Keratinocyte (primary cell): ENCODE results near the gene PRKD3. TPM values are rescaled to one million over a fixed set of nuclear protein-coding genes. Genes with fewer than 3 reads are reported as not detected.

Experiments
- DNase-seq: peaks from one replicate; pipeline ENCODE4 v3.0.0-alpha.2; 2011; ENCODE audit warnings: low read depth, missing footprints, low spot score
- FAIRE-seq: peaks from 2 replicates; lab custom pipeline; 2011; peaks lifted over from hg19 to GRCh38; lab: Jason Lieb, UNC
- H2AFZ ChIP-seq: 2 replicates; pipeline ENCODE4 v1.6.0; 2012; ENCODE audit warnings: low read length, control low read depth, inconsistent platforms; ENCODE audit not compliant: control insufficient read depth
- H3K27ac ChIP-seq: 2 replicates; pipeline ENCODE4 v1.5.1; 2011; ENCODE audit warnings: low read length; ENCODE audit not compliant: control insufficient read depth, insufficient read depth
- H3K27me3 ChIP-seq: 3 replicates; pipeline ENCODE4 v1.6.0; 2011; ENCODE audit warnings: low read length; ENCODE audit not compliant: control insufficient read depth, insufficient read depth; ENCODE audit errors: extremely low read depth
- H3K36me3 ChIP-seq, 2 experiments: 2 replicates in 1 of 2; 3 replicates in 1 of 2; pipeline ENCODE4 v1.5.1; 2011; ENCODE audit warnings: low read length in 2 of 2, mild to moderate bottlenecking in 1 of 2; ENCODE audit not compliant: control insufficient read depth in 2 of 2, insufficient read depth in 2 of 2; ENCODE audit errors: extremely low read depth in 1 of 2
- H3K4me1 ChIP-seq: 3 replicates; pipeline ENCODE4 v1.5.1; 2011; ENCODE audit warnings: low read length; ENCODE audit not compliant: control insufficient read depth, insufficient read depth; ENCODE audit errors: extremely low read depth
- H3K4me2 ChIP-seq: 3 replicates; pipeline ENCODE4 v1.6.0; 2011; ENCODE audit warnings: low read depth, low read length; ENCODE audit not compliant: control insufficient read depth, insufficient read depth; ENCODE audit errors: extremely low read depth
- H3K4me3 ChIP-seq, 3 experiments: fragments of 200-600 bp in 1 of 3; sonication (generic) in 1 of 3; 2 replicates in 2 of 3; 3 replicates in 1 of 3; pipeline ENCODE4 v1.5.1; 2011 to 2016; ENCODE audit warnings: low read length in 3 of 3, mild to moderate bottlenecking in 3 of 3, control low read depth in 2 of 3, inconsistent platforms in 1 of 3, low read depth in 1 of 3, mixed read lengths in 1 of 3, mixed run types in 1 of 3, moderate library complexity in 1 of 3; ENCODE audit not compliant: control insufficient read depth in 2 of 3, insufficient read depth in 2 of 3; ENCODE audit errors: extremely low read depth in 1 of 3
- H3K79me2 ChIP-seq: 2 replicates; pipeline ENCODE4 v1.6.0; 2012; ENCODE audit warnings: low read length; ENCODE audit not compliant: control insufficient read depth, insufficient read depth
- H3K9ac ChIP-seq: 3 replicates; pipeline ENCODE4 v1.6.0; 2011; ENCODE audit warnings: low read length; ENCODE audit not compliant: control insufficient read depth, insufficient read depth; ENCODE audit errors: extremely low read depth
- H3K9me1 ChIP-seq: 3 replicates; pipeline ENCODE4 v1.6.0; 2011; ENCODE audit warnings: low read length; ENCODE audit not compliant: control insufficient read depth, insufficient read depth; ENCODE audit errors: extremely low read depth
- H3K9me3 ChIP-seq: 2 replicates; pipeline ENCODE4 v1.5.1; 2012; ENCODE audit warnings: low read depth, low read length; ENCODE audit not compliant: control insufficient read depth
- H4K20me1 ChIP-seq: 3 replicates; pipeline ENCODE4 v1.6.0; 2011; ENCODE audit warnings: low read length; ENCODE audit not compliant: control insufficient read depth, insufficient read depth; ENCODE audit errors: extremely low read depth
- EZH2 ChIP-seq: IDR thresholded peaks from one replicate; pipeline ENCODE4 v1.6.1; 2012; ENCODE audit warnings: inconsistent platforms, mild to moderate bottlenecking, low read length, moderate library complexity
- dilution Hi-C: fragments of 300-500 bp; cut with MboI; formaldehyde crosslinking; loops from one replicate; pipeline ENCODE4 v1.7.0; 2020; ENCODE audit warnings: low sequenced_read_pairs; ENCODE audit not compliant: extremely low pct_ligation_motif_present
- polyA plus RNA-seq, 5 experiments: library from polyadenylated mRNA; depleted of rRNA in 3 of 5; stranded (reverse) in 3 of 5; stranded (forward) in 1 of 5; unstranded in 1 of 5; fragments of >200 nt; gene quantifications; 1 replicate in 1 of 5; 2 replicates in 3 of 5; 3 replicates in 1 of 5; pipeline versions ENCODE4 v1.2.1 to v1.2.3, GENCODE V29; 2011 to 2012; ENCODE audit warnings: missing spikeins in 2 of 5, low read depth in 1 of 5, low replicate concordance in 1 of 5
- TF ChIP-seq, protein P1 (sequence below), 3 experiments: IDR thresholded peaks in 1 of 3; conservative IDR thresholded peaks in 1 of 3; optimal IDR thresholded peaks in 1 of 3; 2 replicates in 2 of 3; 3 replicates in 1 of 3; pipeline versions ENCODE3 to v1.5.1; 2011; ENCODE audit warnings: low read length in 3 of 3, mild to moderate bottlenecking in 3 of 3, moderate library complexity in 2 of 3, control low read depth in 1 of 3, inconsistent platforms in 1 of 3; ENCODE audit not compliant: insufficient read depth in 2 of 3; ENCODE audit errors: extremely low read depth in 1 of 3

The PRKD3 gene
- polyA plus RNA-seq, 1 donor (not counting 4 experiments of a cell fraction or from before 2014, with no cell fraction given): 25.4 TPM

DNA sequence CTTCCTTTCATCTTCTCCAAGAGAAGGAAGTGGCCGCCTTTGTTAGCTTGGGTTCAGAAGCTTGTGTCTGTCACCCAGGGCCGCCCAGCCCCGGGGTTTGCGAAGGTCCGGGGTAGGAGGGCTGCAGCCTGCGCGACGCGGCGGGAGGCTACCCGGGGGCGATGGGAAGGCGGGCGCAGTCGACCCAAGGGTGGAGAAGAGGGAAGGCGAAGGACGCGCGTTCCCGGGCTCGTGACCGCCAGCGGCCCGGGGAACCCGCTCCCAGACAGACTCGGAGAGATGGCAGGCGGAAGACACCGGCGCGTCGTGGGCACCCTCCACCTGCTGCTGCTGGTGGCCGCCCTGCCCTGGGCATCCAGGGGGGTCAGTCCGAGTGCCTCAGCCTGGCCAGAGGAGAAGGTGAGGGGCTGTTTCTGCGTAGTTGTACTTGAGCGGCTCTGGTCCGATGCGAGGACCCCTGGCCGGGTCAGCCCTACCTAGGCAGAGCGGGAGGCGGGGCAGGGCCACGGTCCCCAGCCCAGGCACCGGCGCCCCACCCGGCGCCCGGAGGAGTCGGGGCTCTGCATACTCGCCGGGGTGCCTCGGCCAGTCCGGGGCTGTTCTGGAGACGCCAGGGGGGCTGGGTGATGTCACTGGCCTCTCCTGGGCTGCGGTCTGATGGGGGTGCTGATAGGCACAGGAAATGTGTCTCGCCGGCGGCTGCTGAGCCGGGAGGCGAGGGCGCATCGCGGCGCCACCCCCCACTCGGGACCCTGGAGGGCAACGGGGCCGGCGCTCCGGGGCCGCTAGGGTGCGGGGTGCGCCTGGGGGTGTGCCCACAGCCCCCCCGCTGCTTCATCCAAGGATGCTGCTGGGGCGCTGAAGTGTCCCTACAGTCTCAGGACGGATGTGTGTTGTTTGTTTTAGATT is 20.1 kb upstream of the PRKD3 start, which contains the start of gene QPCT:
QPCT (plus strand) TSS at position 178 of the 909 bp plus-strand sequence; CDS start at position 280, 102 bp downstream.
- Histone ChIP-seq H3K27ac (no peak within 1 kb of the TSS), H3K4me3 (peak within 1 kb of the TSS; percentile 45 to 75 (median 67)), H2AFZ (peak within 1 kb of the TSS; percentile 94), H3K27me3 (no peaks in the 10 kb centered on the region), H3K9me1 (no peaks in the 10 kb centered on the region), H4K20me1 (no peaks in the 10 kb centered on the region), H3K36me3 (no peaks in the 10 kb centered on the region), H3K4me2 (peak within 1 kb of the TSS; percentile 83), H3K79me2 (no peaks in the 10 kb centered on the region), H3K9me3 (no peaks in the 10 kb centered on the region), H3K4me1 (peaks cover 12% of the 10 kb centered on the region), H3K9ac (peak within 1 kb of the TSS; percentile 69)
- TF ChIP-seq EZH2: no peak
- TF ChIP-seq, protein P1, sequence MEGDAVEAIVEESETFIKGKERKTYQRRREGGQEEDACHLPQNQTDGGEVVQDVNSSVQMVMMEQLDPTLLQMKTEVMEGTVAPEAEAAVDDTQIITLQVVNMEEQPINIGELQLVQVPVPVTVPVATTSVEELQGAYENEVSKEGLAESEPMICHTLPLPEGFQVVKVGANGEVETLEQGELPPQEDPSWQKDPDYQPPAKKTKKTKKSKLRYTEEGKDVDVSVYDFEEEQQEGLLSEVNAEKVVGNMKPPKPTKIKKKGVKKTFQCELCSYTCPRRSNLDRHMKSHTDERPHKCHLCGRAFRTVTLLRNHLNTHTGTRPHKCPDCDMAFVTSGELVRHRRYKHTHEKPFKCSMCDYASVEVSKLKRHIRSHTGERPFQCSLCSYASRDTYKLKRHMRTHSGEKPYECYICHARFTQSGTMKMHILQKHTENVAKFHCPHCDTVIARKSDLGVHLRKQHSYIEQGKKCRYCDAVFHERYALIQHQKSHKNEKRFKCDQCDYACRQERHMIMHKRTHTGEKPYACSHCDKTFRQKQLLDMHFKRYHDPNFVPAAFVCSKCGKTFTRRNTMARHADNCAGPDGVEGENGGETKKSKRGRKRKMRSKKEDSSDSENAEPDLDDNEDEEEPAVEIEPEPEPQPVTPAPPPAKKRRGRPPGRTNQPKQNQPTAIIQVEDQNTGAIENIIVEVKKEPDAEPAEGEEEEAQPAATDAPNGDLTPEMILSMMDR (optimal IDR thresholded peaks at IDR 0.05 in 1 of 3, IDR thresholded peaks at IDR 0.05 in 1 of 3, conservative IDR thresholded peaks at IDR 0.05 in 1 of 3; ENCODE audit: extremely low read depth in 1 of 3, insufficient read depth in 2 of 3, low read length in 3 of 3): no peak
- no peak for FAIRE-seq
- DNase-seq: no peak
- dilution Hi-C loops: no loop called here

DNA sequence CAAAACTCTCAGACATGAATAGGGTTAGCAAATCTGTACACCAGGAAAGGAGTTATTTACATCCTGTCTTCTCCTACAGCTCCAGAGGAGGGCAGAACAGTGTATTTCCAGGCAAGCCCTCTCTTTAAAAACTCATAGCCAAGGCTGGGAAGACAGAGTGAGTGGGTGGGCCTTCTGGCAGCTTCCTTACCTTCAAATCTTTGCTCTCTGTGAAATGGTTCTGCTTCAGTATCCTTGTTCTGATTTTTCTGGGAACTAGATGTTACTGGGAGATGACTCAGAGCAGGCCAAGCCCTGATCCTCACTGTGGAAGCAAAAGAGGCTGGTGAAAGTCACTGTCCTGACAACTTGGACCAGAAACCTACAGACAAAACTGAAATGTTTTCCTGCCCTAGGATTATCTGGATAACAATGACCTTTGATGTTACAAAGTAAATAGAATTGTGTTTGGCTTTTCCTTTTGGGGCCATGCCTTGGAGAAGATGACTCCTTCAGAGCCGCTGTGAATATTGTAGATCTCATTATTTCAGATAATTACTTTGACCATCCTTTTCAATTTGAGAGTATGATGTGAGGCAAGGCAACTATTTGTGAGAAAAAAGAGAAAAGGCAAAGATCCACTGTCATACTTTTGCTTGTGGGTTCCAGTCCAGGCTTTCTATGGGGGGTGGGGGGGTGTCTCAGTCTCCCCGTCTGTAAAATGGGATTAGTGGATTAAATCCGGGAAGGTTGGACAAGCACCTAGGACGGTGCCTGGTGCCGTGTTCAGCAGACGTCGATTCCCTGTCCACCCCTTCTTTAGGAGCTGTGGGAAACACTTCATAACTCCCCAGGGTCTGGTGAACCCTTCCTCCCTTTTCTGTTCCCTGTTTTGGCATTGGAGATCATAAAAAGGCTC is 19.2 kb upstream of the PRKD3 start:
- no peaks in the 10 kb centered on the region for H3K9me1 ChIP-seq
- dilution Hi-C loops: no loop called here
- H4K20me1 ChIP-seq: no peaks in the 10 kb centered on the region
- no peak for TF ChIP-seq EZH2
- TF ChIP-seq, protein P1 (optimal IDR thresholded peaks at IDR 0.05 in 1 of 3, IDR thresholded peaks at IDR 0.05 in 1 of 3, conservative IDR thresholded peaks at IDR 0.05 in 1 of 3; ENCODE audit: extremely low read depth in 1 of 3, insufficient read depth in 2 of 3, low read length in 3 of 3): peak; percentile 29 to 46 (median 43)
- H3K9ac ChIP-seq: peak overlapping the region; percentile 69
- H3K36me3 ChIP-seq: no peaks in the 10 kb centered on the region
- no peaks in the 10 kb centered on the region for H3K79me2 ChIP-seq
- no peak overlapping the region for H3K27ac ChIP-seq
- peak overlapping the region in 2 of 3 experiments; percentile 67 to 75 for H3K4me3 ChIP-seq
- FAIRE-seq: peak; percentile 88
- no peak for DNase-seq
- peak overlapping the region; percentile 83 for H3K4me2 ChIP-seq
- peaks cover 12% of the 10 kb centered on the region for H3K4me1 ChIP-seq
- H3K9me3 ChIP-seq: no peaks in the 10 kb centered on the region
- no peaks in the 10 kb centered on the region for H3K27me3 ChIP-seq
- peak overlapping the region; percentile 94 for H2AFZ ChIP-seq
